Measurements from ENCODE around the gene COL25A1. TPM values are rescaled to one million over a fixed set of nuclear protein-coding genes. Genes with fewer than 3 reads are reported as not detected.

Gene COL25A1
- total RNA-seq, 2 donors from 2014 or later: 0.26 to 0.99 TPM

DNA sequence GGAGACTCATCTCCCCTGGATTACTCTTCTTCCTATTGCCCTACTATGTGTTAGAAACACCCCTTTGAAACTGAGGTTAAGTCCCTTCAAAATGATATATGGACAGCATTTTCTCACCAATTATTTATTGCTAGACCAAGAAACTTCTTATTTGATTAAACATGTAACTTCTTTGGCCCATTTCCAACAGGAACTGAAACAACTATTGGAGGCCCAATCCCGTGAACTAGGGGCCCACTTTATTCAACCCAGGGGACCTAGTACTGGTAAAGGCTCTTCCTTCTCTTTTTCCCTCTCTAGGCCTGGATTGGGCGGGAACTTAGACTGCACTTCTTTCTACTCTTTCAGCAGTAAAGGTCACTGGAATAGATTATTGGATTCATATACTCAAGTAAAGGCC lies 16.7 kb upstream of the COL25A1 start:
- Histone ChIP-seq H3K9me3 (peaks cover 0 to 7% (median 0%) of the 10 kb centered on the region in 3 donors), H3K27ac (no peak overlapping the region), H3K36me3 (replicated peaks in 1 of 2; ENCODE audit: insufficient read depth in 1 of 2, low read depth in 2 of 2) (no peaks in the 10 kb centered on the region), H3K4me1 (no peaks in the 10 kb centered on the region), H3K4me3 (no peak overlapping the region), H3K27me3 (no peaks in the 10 kb centered on the region)
- TF ChIP-seq, protein P1, sequence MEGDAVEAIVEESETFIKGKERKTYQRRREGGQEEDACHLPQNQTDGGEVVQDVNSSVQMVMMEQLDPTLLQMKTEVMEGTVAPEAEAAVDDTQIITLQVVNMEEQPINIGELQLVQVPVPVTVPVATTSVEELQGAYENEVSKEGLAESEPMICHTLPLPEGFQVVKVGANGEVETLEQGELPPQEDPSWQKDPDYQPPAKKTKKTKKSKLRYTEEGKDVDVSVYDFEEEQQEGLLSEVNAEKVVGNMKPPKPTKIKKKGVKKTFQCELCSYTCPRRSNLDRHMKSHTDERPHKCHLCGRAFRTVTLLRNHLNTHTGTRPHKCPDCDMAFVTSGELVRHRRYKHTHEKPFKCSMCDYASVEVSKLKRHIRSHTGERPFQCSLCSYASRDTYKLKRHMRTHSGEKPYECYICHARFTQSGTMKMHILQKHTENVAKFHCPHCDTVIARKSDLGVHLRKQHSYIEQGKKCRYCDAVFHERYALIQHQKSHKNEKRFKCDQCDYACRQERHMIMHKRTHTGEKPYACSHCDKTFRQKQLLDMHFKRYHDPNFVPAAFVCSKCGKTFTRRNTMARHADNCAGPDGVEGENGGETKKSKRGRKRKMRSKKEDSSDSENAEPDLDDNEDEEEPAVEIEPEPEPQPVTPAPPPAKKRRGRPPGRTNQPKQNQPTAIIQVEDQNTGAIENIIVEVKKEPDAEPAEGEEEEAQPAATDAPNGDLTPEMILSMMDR (IDR thresholded peaks at IDR 0.05): no peak
- no peak for TF ChIP-seq POLR2A (IDR thresholded peaks at IDR 0.05)
- 56 to 73% methylated on average over 2 of the region's 2 CpGs for WGBS, 2 donors
- DNase-seq (no peak), ATAC-seq (no peak)
- intact Hi-C loops (cut with DNase I): no loop called here

DNA sequence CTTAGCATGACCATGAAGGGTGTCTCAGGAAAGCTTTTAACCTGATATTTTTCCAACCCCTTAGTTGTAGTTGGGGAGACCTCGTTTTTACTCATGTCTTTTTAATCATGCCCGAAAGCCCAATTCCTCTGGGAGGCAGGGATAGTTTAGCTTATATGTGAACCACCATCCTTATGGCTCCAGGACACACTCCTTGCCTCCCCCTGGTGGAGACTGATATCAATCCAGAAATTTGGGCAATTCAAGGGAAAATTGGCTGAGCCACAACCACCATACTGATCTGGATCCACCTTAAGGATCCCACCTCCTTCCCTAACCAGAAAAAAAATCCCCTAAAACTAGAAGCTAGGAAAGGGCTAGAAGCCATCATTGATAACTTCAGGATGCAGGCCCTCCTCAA lies 13.4 kb upstream of the COL25A1 start:
- H3K4me3 ChIP-seq: no peak overlapping the region
- ATAC-seq (no peak), DNase-seq (no peak)
- peaks cover 0 to 8% (median 0%) of the 10 kb centered on the region in 3 donors for H3K9me3 ChIP-seq
- no peaks in the 10 kb centered on the region for H3K4me1 ChIP-seq
- H3K27me3 ChIP-seq: no peaks in the 10 kb centered on the region
- no peaks in the 10 kb centered on the region for H3K36me3 ChIP-seq (replicated peaks in 1 of 2; ENCODE audit: insufficient read depth in 1 of 2, low read depth in 2 of 2)
- TF ChIP-seq POLR2A (IDR thresholded peaks at IDR 0.05): no peak
- TF ChIP-seq, protein P1 (IDR thresholded peaks at IDR 0.05): no peak
- intact Hi-C loops (cut with DNase I): no loop called here
- H3K27ac ChIP-seq: no peak overlapping the region
- 68 to 78% methylated on average over 2 of the region's 2 CpGs for WGBS, 2 donors

DNA sequence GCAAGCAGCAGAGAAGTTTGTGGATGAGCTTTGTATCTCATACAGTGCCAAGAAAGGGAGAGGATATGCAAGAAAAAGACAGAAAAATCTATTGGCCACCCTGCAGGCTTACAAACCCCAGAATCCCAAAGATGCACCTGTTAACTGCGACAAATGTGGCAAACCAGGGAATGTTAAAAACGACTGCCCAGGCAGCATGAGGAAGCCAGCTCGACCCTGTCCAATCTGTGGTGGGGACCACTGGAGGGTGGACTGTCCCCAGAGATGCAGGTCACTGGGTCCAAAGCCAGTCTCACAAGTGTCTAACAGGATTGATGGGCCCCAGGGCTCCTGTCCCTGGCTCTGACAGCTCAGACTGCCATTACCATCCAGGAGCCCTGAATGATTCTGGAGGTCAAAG lies 12.9 kb upstream of the COL25A1 start:
- H3K36me3 ChIP-seq (replicated peaks in 1 of 2; ENCODE audit: insufficient read depth in 1 of 2, low read depth in 2 of 2): no peaks in the 10 kb centered on the region
- H3K9me3 ChIP-seq: peaks cover 0 to 8% (median 0%) of the 10 kb centered on the region in 3 donors
- ATAC-seq (no peak), DNase-seq (no peak)
- 32 to 83% methylated on average over 3 of the region's 3 CpGs for WGBS, 2 donors
- no peak overlapping the region for H3K4me3 ChIP-seq
- intact Hi-C loops (cut with DNase I): no loop called here
- H3K27me3 ChIP-seq: no peaks in the 10 kb centered on the region
- H3K4me1 ChIP-seq: no peaks in the 10 kb centered on the region
- TF ChIP-seq, protein P1 (IDR thresholded peaks at IDR 0.05): no peak
- no peak for TF ChIP-seq POLR2A (IDR thresholded peaks at IDR 0.05)
- no peak overlapping the region for H3K27ac ChIP-seq

DNA sequence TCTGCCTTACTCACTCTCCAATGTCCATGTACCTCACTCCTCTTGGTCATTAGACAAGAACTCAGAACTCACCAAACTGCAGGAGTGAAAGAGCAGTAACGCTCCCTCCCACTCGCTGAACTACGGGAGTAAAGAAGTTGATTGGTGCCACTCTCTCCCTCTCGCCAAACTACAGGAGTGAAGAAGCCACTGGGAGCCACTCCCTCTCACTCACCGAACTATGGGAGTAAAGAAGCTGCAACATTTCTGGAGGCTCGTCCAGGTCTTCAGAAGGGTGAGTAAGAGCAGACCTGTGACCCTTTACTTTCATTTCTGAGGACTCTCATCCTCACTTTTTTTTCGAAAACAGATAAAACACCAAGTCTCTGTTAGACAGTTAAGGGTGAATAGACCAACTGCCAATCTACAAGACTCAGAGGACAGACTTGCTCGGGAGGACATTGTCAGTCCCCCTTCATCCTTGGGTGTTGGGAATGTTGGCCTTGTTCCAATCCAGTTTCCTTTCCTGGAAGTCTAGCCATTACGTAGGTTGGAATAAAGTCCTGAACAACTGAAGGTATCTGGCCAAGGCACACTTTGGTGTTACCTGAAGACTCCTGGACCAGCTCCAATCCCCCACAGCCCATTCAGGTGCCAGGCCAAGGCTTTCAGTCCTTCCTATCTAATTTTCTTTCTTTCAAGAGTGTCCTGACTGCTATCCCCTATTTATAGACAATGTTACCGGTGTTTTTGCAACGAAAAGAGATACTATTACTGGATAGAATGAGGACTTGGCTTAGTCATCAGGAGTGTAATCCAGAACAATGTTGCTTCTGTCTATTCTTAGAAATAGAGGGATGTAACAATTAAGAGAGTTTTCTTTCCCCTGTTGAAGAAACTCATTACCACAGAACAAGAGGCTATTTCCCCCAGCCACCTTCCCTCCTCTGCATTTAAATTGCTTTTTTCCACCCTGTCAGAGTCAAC lies 11.0 kb upstream of the COL25A1 start:
- Histone ChIP-seq H3K9me3 (peaks cover 0 to 8% (median 0%) of the 10 kb centered on the region in 3 donors), H3K36me3 (replicated peaks in 1 of 2; ENCODE audit: insufficient read depth in 1 of 2, low read depth in 2 of 2) (no peaks in the 10 kb centered on the region), H3K27me3 (no peaks in the 10 kb centered on the region), H3K4me3 (no peak overlapping the region), H3K27ac (no peak overlapping the region), H3K4me1 (no peaks in the 10 kb centered on the region)
- TF ChIP-seq POLR2A (IDR thresholded peaks at IDR 0.05): no peak
- TF ChIP-seq, protein P1 (IDR thresholded peaks at IDR 0.05): no peak
- intact Hi-C loops (cut with DNase I): no loop called here
- 78% methylated on average over 11 of the region's 11 CpGs for WGBS, 2 donors
- no peak for ATAC-seq
- no peak for DNase-seq
